Sigmoid colon (tissue), 7 donors: ENCODE data around the gene HAUS8. TPM values are rescaled to one million over a fixed set of nuclear protein-coding genes. Genes with fewer than 3 reads are reported as not detected.

Experiments used
- DNase-seq: peaks from one replicate; pipeline ENCODE4 v3.0.0-alpha.2; 2019
- H3K27ac ChIP-seq, 4 donors: fragments of 200-600 bp; sonication (generic); one replicate each; pipeline ENCODE4 v1.5.1; 2016 to 2019; ENCODE audit warnings: mild to moderate bottlenecking in 1 of 4
- H3K27me3 ChIP-seq, 3 donors: fragments of 200-600 bp; sonication (generic); one replicate each; pipeline ENCODE4 v1.5.1; 2019; ENCODE audit warnings: mild to moderate bottlenecking in 1 of 3
- H3K36me3 ChIP-seq, 4 donors: fragments of 200-600 bp; sonication (generic); one replicate each; pipeline ENCODE4 v1.5.1; 2016 to 2019
- H3K4me1 ChIP-seq, 4 donors: fragments of 200-600 bp; sonication (generic); one replicate each; pipeline ENCODE4 v1.5.1; 2017 to 2019
- H3K4me3 ChIP-seq, 4 donors: fragments of 200-600 bp; sonication (generic); one replicate each; pipeline ENCODE4 v1.5.1; 2017 to 2019; ENCODE audit warnings: mild to moderate bottlenecking in 2 of 4, moderate library complexity in 1 of 4
- H3K9me3 ChIP-seq, 4 donors: fragments of 200-600 bp in 3 of 4; sonication (generic) in 3 of 4; one replicate each; pipeline versions ENCODE4 v1.5.1 to v1.6.1; 2013 to 2019
- EP300 ChIP-seq, 4 donors: sonication (generic); formaldehyde crosslinking; IDR thresholded peaks; one replicate each; pipeline ENCODE4 v1.6.1; 2017; ENCODE audit warnings: antibody characterized with exemption in 4 of 4
- POLR2A ChIP-seq, 2 donors: fragments of 450-650 bp; IDR thresholded peaks; one replicate each; pipeline ENCODE4 v1.6.1; 2016; ENCODE audit warnings: antibody characterized with exemption in 2 of 2, mild to moderate bottlenecking in 2 of 2, moderate library complexity in 2 of 2
- POLR2AphosphoS5 ChIP-seq, 4 donors: sonication (generic); formaldehyde crosslinking; IDR thresholded peaks; one replicate each; pipeline ENCODE4 v1.6.1; 2017; ENCODE audit warnings: antibody characterized with exemption in 4 of 4
- WGBS, 2 donors: extraction: QIAGEN DNeasy Blood & Tissue Kit; methylation state at CpG; one replicate each; pipeline ENCODE4 v1.1.7; 2013; 5-methylcytosine and 5-hydroxymethylcytosine counted together
- intact Hi-C: fragments of 100-400 bp; cut with DNase I; formaldehyde crosslinking; loops from one replicate; pipeline ENCODE4 v1.15.1; 2023
- polyA plus RNA-seq, 3 donors: library from polyadenylated mRNA; stranded (reverse); fragments of 200-250 nt; gene quantifications; one replicate each; pipeline ENCODE4 v1.2.3, GENCODE V29; 2013
- total RNA-seq, 4 donors: library from RNA; depleted of rRNA; stranded (reverse); fragments of >200 nt; gene quantifications; one replicate each; pipeline ENCODE4 v1.1.0, GENCODE V29; 2016
- TF ChIP-seq, protein P1 (sequence below), 4 experiments: fragments of 450-650 bp in 3 of 4; fragments of 200-600 bp in 1 of 4; IDR thresholded peaks; one replicate each; pipeline ENCODE4 v1.5.1; 2016 to 2019; ENCODE audit warnings: antibody characterized with exemption in 4 of 4, mild to moderate bottlenecking in 3 of 4, moderate library complexity in 2 of 4
- donor health status: healthy with polysubstance abuse.
- donor health status: Bipolar disorder and iron deficiency.
- donor health status: healthy.

HAUS8 gene
- total and polyA plus RNA-seq, 7 donors = 6.7 to 14.8 (median 10.4) TPM

DNA sequence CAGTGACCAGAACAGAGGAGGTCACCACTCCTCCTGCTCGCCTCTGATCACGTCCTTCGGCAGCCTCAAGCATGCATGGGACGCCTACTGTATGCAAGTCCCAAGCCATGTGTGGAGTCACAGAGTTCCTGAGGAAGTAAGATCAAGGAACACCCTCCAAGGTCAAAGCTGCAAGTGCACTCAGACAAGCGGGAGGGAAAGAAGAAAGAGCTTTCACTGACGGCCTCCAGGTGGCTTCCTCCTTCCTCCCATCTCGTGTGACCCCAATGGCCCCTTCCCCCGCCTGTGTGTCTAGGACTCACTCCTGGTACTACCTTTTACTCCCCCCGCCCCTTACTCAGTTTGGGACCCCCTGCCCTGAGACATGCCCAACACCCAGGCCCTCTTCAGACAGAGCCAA, 6.1 kb downstream of the HAUS8 start:
- intact Hi-C loops = loop anchor here (5.0 kb wide), 1 partner anchor 38 kb away; no protein-coding TSS in a partner anchor
- H3K36me3 ChIP-seq = peaks cover 0 to 20% (median 0%) of the 10 kb centered on the region in 4 donors
- 79 to 81% methylated on average over 9 of the region's 9 CpGs for WGBS, 2 donors

DNA sequence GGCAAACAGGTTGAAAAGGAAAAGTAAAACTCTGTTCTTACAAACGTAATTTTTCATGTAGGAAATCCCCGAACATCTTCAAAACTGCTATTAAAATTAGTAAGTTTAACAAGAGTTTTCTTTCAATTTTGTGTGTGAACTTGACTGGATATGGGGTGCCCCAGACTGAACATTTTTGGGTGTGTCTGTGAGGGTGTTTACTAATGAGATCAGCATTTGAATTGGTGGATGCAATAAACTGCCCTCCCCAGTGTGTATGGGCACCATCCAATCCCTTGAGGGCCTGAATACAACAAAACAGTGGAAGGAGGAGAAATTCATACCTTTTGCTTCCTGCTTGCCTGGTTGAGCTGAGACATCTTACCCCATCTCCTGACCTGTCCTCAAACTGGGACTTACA, 11.8 kb downstream of the HAUS8 start:
- Histone ChIP-seq H3K36me3 (peaks cover 4 to 16% (median 12%) of the 10 kb centered on the region in 4 donors), H3K27ac (no peak overlapping the region), H3K27me3 (no peaks in the 10 kb centered on the region), H3K4me1 (peaks cover 0 to 4% (median 0%) of the 10 kb centered on the region in 4 donors), H3K9me3 (peaks cover 0 to 7% (median 3%) of the 10 kb centered on the region in 4 donors), H3K4me3 (no peak overlapping the region)
- intact Hi-C loops = no loop called here
- WGBS, 2 donors = 79 to 85% methylated on average over 2 of the region's 2 CpGs
- TF ChIP-seq POLR2A (IDR thresholded peaks at IDR 0.05) = no peak
- TF ChIP-seq, protein P1, sequence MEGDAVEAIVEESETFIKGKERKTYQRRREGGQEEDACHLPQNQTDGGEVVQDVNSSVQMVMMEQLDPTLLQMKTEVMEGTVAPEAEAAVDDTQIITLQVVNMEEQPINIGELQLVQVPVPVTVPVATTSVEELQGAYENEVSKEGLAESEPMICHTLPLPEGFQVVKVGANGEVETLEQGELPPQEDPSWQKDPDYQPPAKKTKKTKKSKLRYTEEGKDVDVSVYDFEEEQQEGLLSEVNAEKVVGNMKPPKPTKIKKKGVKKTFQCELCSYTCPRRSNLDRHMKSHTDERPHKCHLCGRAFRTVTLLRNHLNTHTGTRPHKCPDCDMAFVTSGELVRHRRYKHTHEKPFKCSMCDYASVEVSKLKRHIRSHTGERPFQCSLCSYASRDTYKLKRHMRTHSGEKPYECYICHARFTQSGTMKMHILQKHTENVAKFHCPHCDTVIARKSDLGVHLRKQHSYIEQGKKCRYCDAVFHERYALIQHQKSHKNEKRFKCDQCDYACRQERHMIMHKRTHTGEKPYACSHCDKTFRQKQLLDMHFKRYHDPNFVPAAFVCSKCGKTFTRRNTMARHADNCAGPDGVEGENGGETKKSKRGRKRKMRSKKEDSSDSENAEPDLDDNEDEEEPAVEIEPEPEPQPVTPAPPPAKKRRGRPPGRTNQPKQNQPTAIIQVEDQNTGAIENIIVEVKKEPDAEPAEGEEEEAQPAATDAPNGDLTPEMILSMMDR (IDR thresholded peaks at IDR 0.05) = no peak
- TF ChIP-seq EP300 (IDR thresholded peaks at IDR 0.05) = no peak
- TF ChIP-seq POLR2AphosphoS5 (IDR thresholded peaks at IDR 0.05) = no peak
- DNase-seq = no peak

More for the DNA sequence above, 6.1 kb downstream of the HAUS8 start:
- TF ChIP-seq POLR2AphosphoS5 (IDR thresholded peaks at IDR 0.05) = no peak
- no peak for TF ChIP-seq EP300 (IDR thresholded peaks at IDR 0.05)
- TF ChIP-seq, protein P1 (IDR thresholded peaks at IDR 0.05) = no peak
- no peak for TF ChIP-seq POLR2A (IDR thresholded peaks at IDR 0.05)
- DNase-seq = no peak
- Histone ChIP-seq H3K27ac (no peak overlapping the region), H3K4me3 (no peak overlapping the region), H3K27me3 (no peaks in the 10 kb centered on the region), H3K9me3 (no peaks in the 10 kb centered on the region), H3K4me1 (peaks cover 0 to 9% (median 3%) of the 10 kb centered on the region in 4 donors)

DNA sequence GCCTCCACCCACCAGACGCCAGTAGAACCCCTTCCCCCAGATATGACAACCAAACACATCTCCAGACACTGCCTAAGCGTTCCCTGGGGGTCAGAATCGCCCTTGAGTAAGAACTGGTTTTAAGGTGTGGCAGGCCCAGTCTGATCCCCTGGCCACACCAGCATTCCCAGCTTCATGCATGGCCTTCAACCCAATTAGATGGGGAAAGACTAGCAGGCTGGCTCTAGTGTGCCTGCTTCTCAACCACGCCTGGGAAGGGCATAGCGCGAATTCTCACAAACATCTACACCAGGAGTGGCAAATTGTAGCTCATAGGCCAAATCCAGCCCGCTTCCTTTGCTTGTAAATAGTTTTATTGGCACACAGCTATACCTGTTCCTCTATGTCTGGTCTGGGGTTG, 13.6 kb downstream of the HAUS8 start:
- no peak for DNase-seq
- intact Hi-C loops = no loop called here
- no peaks in the 10 kb centered on the region for H3K27me3 ChIP-seq
- 23 to 78% methylated on average over 7 of the region's 7 CpGs for WGBS, 2 donors
- no peak for TF ChIP-seq EP300 (IDR thresholded peaks at IDR 0.05)
- TF ChIP-seq POLR2AphosphoS5 (IDR thresholded peaks at IDR 0.05) = no peak
- TF ChIP-seq, protein P1 (IDR thresholded peaks at IDR 0.05) = no peak
- TF ChIP-seq POLR2A (IDR thresholded peaks at IDR 0.05) = no peak
- no peak overlapping the region for H3K4me3 ChIP-seq
- no peaks in the 10 kb centered on the region for H3K4me1 ChIP-seq
- peaks cover 13 to 28% (median 24%) of the 10 kb centered on the region in 4 donors for H3K36me3 ChIP-seq
- peaks cover 0 to 11% (median 7%) of the 10 kb centered on the region in 4 donors for H3K9me3 ChIP-seq
- no peak overlapping the region for H3K27ac ChIP-seq

DNA sequence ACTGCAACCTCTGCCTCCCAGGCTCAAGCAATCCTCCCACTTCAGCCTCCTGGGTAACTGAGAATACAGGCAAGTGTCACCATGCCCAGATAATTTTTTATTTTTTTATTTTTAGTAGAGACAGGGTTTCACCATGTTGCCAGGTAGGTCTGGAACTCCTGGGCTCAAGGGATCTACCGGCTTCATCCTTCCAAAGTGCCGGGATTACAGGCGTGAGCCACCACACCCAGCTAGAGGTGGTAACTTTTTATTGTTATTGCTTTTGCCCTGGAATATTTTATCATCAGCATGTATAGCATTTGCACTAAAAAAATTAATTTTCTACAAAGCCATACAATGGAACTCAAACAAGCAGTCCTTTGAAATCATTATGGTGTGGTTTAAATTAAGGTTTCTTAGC, 14.0 kb downstream of the HAUS8 start:
- H3K27me3 ChIP-seq = no peaks in the 10 kb centered on the region
- no peak for DNase-seq
- peaks cover 13 to 28% (median 24%) of the 10 kb centered on the region in 4 donors for H3K36me3 ChIP-seq
- no peak overlapping the region for H3K27ac ChIP-seq
- TF ChIP-seq POLR2AphosphoS5 (IDR thresholded peaks at IDR 0.05) = no peak
- no peak for TF ChIP-seq POLR2A (IDR thresholded peaks at IDR 0.05)
- TF ChIP-seq, protein P1 (IDR thresholded peaks at IDR 0.05) = no peak
- no peak for TF ChIP-seq EP300 (IDR thresholded peaks at IDR 0.05)
- intact Hi-C loops = no loop called here
- H3K9me3 ChIP-seq = peaks cover 0 to 11% (median 7%) of the 10 kb centered on the region in 4 donors
- WGBS, 2 donors = 22 to 77% methylated on average over 3 of the region's 3 CpGs
- no peaks in the 10 kb centered on the region for H3K4me1 ChIP-seq
- H3K4me3 ChIP-seq = no peak overlapping the region

DNA sequence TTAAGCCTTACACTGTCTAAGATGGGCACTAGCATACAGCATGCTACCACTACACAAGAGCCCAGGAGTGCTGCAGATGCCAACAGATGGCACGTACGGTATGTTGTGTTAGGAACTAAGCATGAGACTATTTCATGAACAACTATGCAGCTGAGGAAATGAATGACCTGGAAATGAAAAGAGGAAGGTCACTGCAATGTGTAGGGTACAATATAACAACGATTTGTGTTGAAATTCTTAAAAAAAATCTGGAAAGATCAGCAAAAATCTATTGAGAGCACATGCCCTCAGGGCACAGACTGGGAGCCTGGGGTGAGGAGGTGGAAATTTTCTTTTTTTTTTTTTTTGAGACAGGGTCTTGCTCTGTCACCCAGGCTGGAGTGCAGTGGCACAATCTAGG, 14.4 kb downstream of the HAUS8 start:
- intact Hi-C loops = no loop called here
- H3K4me3 ChIP-seq = no peak overlapping the region
- no peaks in the 10 kb centered on the region for H3K27me3 ChIP-seq
- 67 to 88% methylated on average over 3 of the region's 3 CpGs for WGBS, 2 donors
- TF ChIP-seq POLR2AphosphoS5 (IDR thresholded peaks at IDR 0.05) (no peak), EP300 (IDR thresholded peaks at IDR 0.05) (no peak), POLR2A (IDR thresholded peaks at IDR 0.05) (no peak)
- TF ChIP-seq, protein P1 (IDR thresholded peaks at IDR 0.05) = no peak
- no peak overlapping the region for H3K27ac ChIP-seq
- DNase-seq = no peak
- no peaks in the 10 kb centered on the region for H3K4me1 ChIP-seq
- H3K36me3 ChIP-seq = peaks cover 13 to 29% (median 25%) of the 10 kb centered on the region in 4 donors
- peaks cover 0 to 11% (median 7%) of the 10 kb centered on the region in 4 donors for H3K9me3 ChIP-seq
